ENCODE measurements around the gene KLHDC7A.

KLHDC7A gene

GRCh38 chr1:18508084-18508483, 27.4 kb downstream of the KLHDC7A start:
- Mint-ChIP-seq H3K9me3 (peaks cover 16% of the 10 kb centered on the region), H3K4me3 (no peak overlapping the region), H3K36me3 (ENCODE audit: low read depth) (no peaks in the 10 kb centered on the region), H3K4me1 (ENCODE audit: low read depth) (no peaks in the 10 kb centered on the region), H3K27ac (no peak overlapping the region), H3K27me3 (peaks cover 1% of the 10 kb centered on the region)
- intact Hi-C loops (cut with micrococcal nuclease), result no loop called here

GRCh38 chr1:18511149-18511873, 30.6 kb downstream of the KLHDC7A start:
- H3K4me1 Mint-ChIP-seq (ENCODE audit: low read depth), result no peaks in the 10 kb centered on the region
- no peak overlapping the region for H3K4me3 Mint-ChIP-seq
- H3K9me3 Mint-ChIP-seq, result peaks cover 43% of the 10 kb centered on the region
- intact Hi-C loops (cut with micrococcal nuclease), result no loop called here
- no peaks in the 10 kb centered on the region for H3K36me3 Mint-ChIP-seq (ENCODE audit: low read depth)
- no peak overlapping the region for H3K27ac Mint-ChIP-seq
- H3K27me3 Mint-ChIP-seq, result no peaks in the 10 kb centered on the region

GRCh38 chr1:18511874-18512150, 31.1 kb downstream of the KLHDC7A start:
- peaks cover 43% of the 10 kb centered on the region for H3K9me3 Mint-ChIP-seq
- H3K27ac Mint-ChIP-seq, result no peak overlapping the region
- no peaks in the 10 kb centered on the region for H3K27me3 Mint-ChIP-seq
- intact Hi-C loops (cut with micrococcal nuclease), result no loop called here
- no peak overlapping the region for H3K4me3 Mint-ChIP-seq
- no peaks in the 10 kb centered on the region for H3K4me1 Mint-ChIP-seq (ENCODE audit: low read depth)
- H3K36me3 Mint-ChIP-seq (ENCODE audit: low read depth), result no peaks in the 10 kb centered on the region

- peaks cover 41% of the 10 kb centered on the region for H3K9me3 Mint-ChIP-seq
- intact Hi-C loops (cut with micrococcal nuclease), result no loop called here
- no peaks in the 10 kb centered on the region for H3K27me3 Mint-ChIP-seq
- H3K27ac Mint-ChIP-seq, result no peak overlapping the region
- no peaks in the 10 kb centered on the region for H3K36me3 Mint-ChIP-seq (ENCODE audit: low read depth)
- no peak overlapping the region for H3K4me3 Mint-ChIP-seq
- no peaks in the 10 kb centered on the region for H3K4me1 Mint-ChIP-seq (ENCODE audit: low read depth)
Measured at GRCh38 chr1:18512883-18513282, 32.2 kb downstream of the KLHDC7A start.

GRCh38 chr1:18513995-18514394, 33.3 kb downstream of the KLHDC7A start:
- no peaks in the 10 kb centered on the region for H3K27me3 Mint-ChIP-seq
- no peaks in the 10 kb centered on the region for H3K36me3 Mint-ChIP-seq (ENCODE audit: low read depth)
- peaks cover 37% of the 10 kb centered on the region for H3K9me3 Mint-ChIP-seq
- no peaks in the 10 kb centered on the region for H3K4me1 Mint-ChIP-seq (ENCODE audit: low read depth)
- no peak overlapping the region for H3K4me3 Mint-ChIP-seq
- H3K27ac Mint-ChIP-seq, result no peak overlapping the region
- intact Hi-C loops (cut with micrococcal nuclease), result no loop called here

GRCh38 chr1:18515120-18515667, 34.5 kb downstream of the KLHDC7A start:
- Mint-ChIP-seq H3K9me3 (peaks cover 34% of the 10 kb centered on the region), H3K27ac (no peak overlapping the region), H3K4me3 (no peak overlapping the region), H3K4me1 (ENCODE audit: low read depth) (no peaks in the 10 kb centered on the region), H3K27me3 (no peaks in the 10 kb centered on the region), H3K36me3 (ENCODE audit: low read depth) (no peaks in the 10 kb centered on the region)
- intact Hi-C loops (cut with micrococcal nuclease), result no loop called here

GRCh38 chr1:18516473-18516872, 35.7 kb downstream of the KLHDC7A start:
- Mint-ChIP-seq H3K9me3 (peaks cover 34% of the 10 kb centered on the region), H3K4me1 (ENCODE audit: low read depth) (no peaks in the 10 kb centered on the region), H3K27ac (no peak overlapping the region), H3K4me3 (no peak overlapping the region), H3K36me3 (ENCODE audit: low read depth) (no peaks in the 10 kb centered on the region), H3K27me3 (no peaks in the 10 kb centered on the region)
- intact Hi-C loops (cut with micrococcal nuclease), result no loop called here

GRCh38 chr1:18526436-18527275, 45.9 kb downstream of the KLHDC7A start:
- H3K4me3 Mint-ChIP-seq, result no peak overlapping the region
- no peak overlapping the region for H3K27ac Mint-ChIP-seq
- peaks cover 9% of the 10 kb centered on the region for H3K27me3 Mint-ChIP-seq
- no peaks in the 10 kb centered on the region for H3K4me1 Mint-ChIP-seq (ENCODE audit: low read depth)
- H3K9me3 Mint-ChIP-seq, result no peaks in the 10 kb centered on the region
- H3K36me3 Mint-ChIP-seq (ENCODE audit: low read depth), result no peaks in the 10 kb centered on the region
- intact Hi-C loops (cut with micrococcal nuclease), result no loop called here

- Mint-ChIP-seq H3K27ac (no peak overlapping the region), H3K4me1 (ENCODE audit: low read depth) (no peaks in the 10 kb centered on the region), H3K9me3 (no peaks in the 10 kb centered on the region), H3K27me3 (peaks cover 9% of the 10 kb centered on the region), H3K4me3 (no peak overlapping the region), H3K36me3 (ENCODE audit: low read depth) (no peaks in the 10 kb centered on the region)
- intact Hi-C loops (cut with micrococcal nuclease), result no loop called here
Measured at GRCh38 chr1:18527514-18527913, 46.8 kb downstream of the KLHDC7A start.

GRCh38 chr1:18527921-18528320, 47.2 kb downstream of the KLHDC7A start:
- no peak overlapping the region for H3K27ac Mint-ChIP-seq
- intact Hi-C loops (cut with micrococcal nuclease), result no loop called here
- H3K36me3 Mint-ChIP-seq (ENCODE audit: low read depth), result no peaks in the 10 kb centered on the region
- no peaks in the 10 kb centered on the region for H3K4me1 Mint-ChIP-seq (ENCODE audit: low read depth)
- H3K9me3 Mint-ChIP-seq, result no peaks in the 10 kb centered on the region
- H3K4me3 Mint-ChIP-seq, result no peak overlapping the region
- H3K27me3 Mint-ChIP-seq, result peaks cover 9% of the 10 kb centered on the region

GRCh38 chr1:18528616-18529015, 47.9 kb downstream of the KLHDC7A start:
- Mint-ChIP-seq H3K9me3 (no peaks in the 10 kb centered on the region), H3K4me1 (ENCODE audit: low read depth) (no peaks in the 10 kb centered on the region), H3K36me3 (ENCODE audit: low read depth) (no peaks in the 10 kb centered on the region), H3K4me3 (no peak overlapping the region), H3K27ac (no peak overlapping the region), H3K27me3 (peaks cover 9% of the 10 kb centered on the region)
- intact Hi-C loops (cut with micrococcal nuclease), result no loop called here

- H3K4me1 Mint-ChIP-seq (ENCODE audit: low read depth), result no peaks in the 10 kb centered on the region
- no peak overlapping the region for H3K27ac Mint-ChIP-seq
- H3K27me3 Mint-ChIP-seq, result peaks cover 9% of the 10 kb centered on the region
- no peaks in the 10 kb centered on the region for H3K9me3 Mint-ChIP-seq
- intact Hi-C loops (cut with micrococcal nuclease), result no loop called here
- no peak overlapping the region for H3K4me3 Mint-ChIP-seq
- no peaks in the 10 kb centered on the region for H3K36me3 Mint-ChIP-seq (ENCODE audit: low read depth)
Measured at GRCh38 chr1:18529714-18530113, 49.0 kb downstream of the KLHDC7A start.

- intact Hi-C loops (cut with micrococcal nuclease), result no loop called here
- peaks cover 9% of the 10 kb centered on the region for H3K27me3 Mint-ChIP-seq
- no peaks in the 10 kb centered on the region for H3K4me1 Mint-ChIP-seq (ENCODE audit: low read depth)
- H3K27ac Mint-ChIP-seq, result no peak overlapping the region
- no peaks in the 10 kb centered on the region for H3K36me3 Mint-ChIP-seq (ENCODE audit: low read depth)
- no peak overlapping the region for H3K4me3 Mint-ChIP-seq
- H3K9me3 Mint-ChIP-seq, result no peaks in the 10 kb centered on the region
Measured at GRCh38 chr1:18530587-18531502, 50.1 kb downstream of the KLHDC7A start.

GRCh38 chr1:18531503-18531845, 50.7 kb downstream of the KLHDC7A start:
- Mint-ChIP-seq H3K9me3 (no peaks in the 10 kb centered on the region), H3K27ac (no peak overlapping the region), H3K36me3 (ENCODE audit: low read depth) (no peaks in the 10 kb centered on the region), H3K4me3 (no peak overlapping the region), H3K4me1 (ENCODE audit: low read depth) (no peaks in the 10 kb centered on the region), H3K27me3 (peaks cover 9% of the 10 kb centered on the region)
- intact Hi-C loops (cut with micrococcal nuclease), result no loop called here

Measured in dendritic cell treated with granulocyte-macrophage colony-stimulating factor and Interleukin-4, amounts not matched to agents 40 ng/mL and 50 ng/mL, for 4 days (primary cell).